WTC11 (cell line): ENCODE measurements around the gene ELFN2. TPM values are rescaled to one million over a fixed set of nuclear protein-coding genes. Genes with fewer than 3 reads are reported as not detected.

Experiments used
- ATAC-seq: fragments of 200-7000 bp; cut with Tn5 transposase; 2 replicates; pipeline ENCODE4 v1.10.0; 2021; ENCODE audit warnings: mild to moderate bottlenecking, moderate library complexity
- CTCF ChIA-PET: fragments of 300-600 bp; sonication (Branson Sonifier 250); formaldehyde crosslinking; loops from one replicate; lab custom pipeline; 2021; ENCODE audit warnings: antibody characterized with exemption; lab: Charles Lee
- POLR2A ChIA-PET: fragments of 350-600 bp; sonication (Branson Sonifier 250); formaldehyde crosslinking; loops from one replicate; lab custom pipeline; 2021; ENCODE audit warnings: antibody characterized with exemption; lab: Charles Lee
- DNase-seq: peaks from one replicate; pipeline ENCODE4 v3.0.0; 2021; ENCODE audit warnings: low spot score
- H3K27ac Mint-ChIP-seq: 2 replicates; pipeline ENCODE4 v1.8.0; 2021; ENCODE audit warnings: mixed read lengths
- H3K27me3 Mint-ChIP-seq: 2 replicates; pipeline ENCODE4 v1.8.0; 2021; ENCODE audit warnings: low read depth, mild to moderate bottlenecking, moderate library complexity, mixed read lengths
- H3K36me3 Mint-ChIP-seq: 2 replicates; pipeline ENCODE4 v1.8.0; 2021; ENCODE audit warnings: mixed read lengths
- H3K4me1 Mint-ChIP-seq: 2 replicates; pipeline ENCODE4 v1.8.0; 2022; ENCODE audit warnings: mixed read lengths
- H3K4me3 Mint-ChIP-seq: 2 replicates; pipeline ENCODE4 v1.8.0; 2021; ENCODE audit warnings: mild to moderate bottlenecking, moderate library complexity, mixed read lengths
- H3K9me3 Mint-ChIP-seq: 2 replicates; pipeline ENCODE4 v1.8.0; 2021; ENCODE audit warnings: mixed read lengths
- ATF1 ChIP-seq: sonication (generic); formaldehyde crosslinking; IDR thresholded peaks from 2 replicates; pipeline ENCODE4 v1.8.1; 2023; ENCODE audit warnings: mild to moderate bottlenecking, moderate library complexity, missing genetic modification reagents
- CTCF ChIP-seq: fragments of 200-600 bp; IDR thresholded peaks from 2 replicates; pipeline ENCODE4 v1.8.0; 2022; ENCODE audit warnings: antibody characterized with exemption
- E2F4 ChIP-seq: sonication (generic); formaldehyde crosslinking; IDR thresholded peaks from 2 replicates; pipeline ENCODE4 v1.8.1; 2022; ENCODE audit warnings: low read depth, mild to moderate bottlenecking, moderate library complexity, missing genetic modification reagents, borderline replicate concordance
- ELF4 ChIP-seq: sonication (generic); formaldehyde crosslinking; IDR thresholded peaks from 2 replicates; pipeline ENCODE4 v1.8.1; 2022; ENCODE audit warnings: low read depth, mild to moderate bottlenecking, moderate library complexity, missing genetic modification reagents
- EMX1 ChIP-seq: fragments of 250-450 bp; sonication (Bioruptor Pico); IDR thresholded peaks from 2 replicates; pipeline ENCODE4 v1.8.0; 2021; ENCODE audit warnings: mild to moderate bottlenecking
- FOXJ3 ChIP-seq: sonication (generic); formaldehyde crosslinking; IDR thresholded peaks from 2 replicates; pipeline ENCODE4 v1.9.0; 2021; ENCODE audit warnings: missing genetic modification reagents, mild to moderate bottlenecking, borderline replicate concordance
- HMGXB4 ChIP-seq: sonication (generic); formaldehyde crosslinking; IDR thresholded peaks from 2 replicates; pipeline ENCODE4 v1.8.1; 2023; ENCODE audit warnings: mild to moderate bottlenecking, moderate library complexity, missing genetic modification reagents
- MXD4 ChIP-seq: fragments of 250-450 bp; sonication (Bioruptor Pico); IDR thresholded peaks from 2 replicates; pipeline ENCODE4 v1.8.0; 2021; ENCODE audit warnings: mild to moderate bottlenecking, moderate library complexity, borderline replicate concordance
- NFE2L1 ChIP-seq: sonication (generic); formaldehyde crosslinking; IDR thresholded peaks from 2 replicates; pipeline ENCODE4 v1.8.1; 2023; ENCODE audit warnings: missing genetic modification reagents
- NR3C1 ChIP-seq: sonication (generic); formaldehyde crosslinking; conservative IDR thresholded peaks from 2 replicates; pipeline ENCODE4 v1.8.1; 2023; ENCODE audit warnings: low read depth, mild to moderate bottlenecking, missing genetic modification reagents
- OVOL2 ChIP-seq: fragments of 250-450 bp; sonication (Bioruptor Pico); IDR thresholded peaks from 2 replicates; pipeline ENCODE4 v1.9.0; 2021; ENCODE audit warnings: mild to moderate bottlenecking, borderline replicate concordance
- PRRX2 ChIP-seq: fragments of 250-450 bp; sonication (Bioruptor Pico); IDR thresholded peaks from 2 replicates; pipeline ENCODE4 v1.8.0; 2021; ENCODE audit warnings: mild to moderate bottlenecking
- SMAD3 ChIP-seq: sonication (generic); formaldehyde crosslinking; IDR thresholded peaks from 2 replicates; pipeline ENCODE4 v1.8.0; 2022; ENCODE audit warnings: missing genetic modification reagents, mild to moderate bottlenecking, borderline replicate concordance
- TEAD4 ChIP-seq: sonication (generic); formaldehyde crosslinking; IDR thresholded peaks from 2 replicates; pipeline ENCODE4 v1.8.0; 2022; ENCODE audit warnings: mild to moderate bottlenecking, missing genetic modification reagents
- ZBTB21 ChIP-seq: sonication (generic); formaldehyde crosslinking; IDR thresholded peaks from 2 replicates; pipeline ENCODE4 v1.8.1; 2023; ENCODE audit warnings: mild to moderate bottlenecking, missing genetic modification reagents, borderline replicate concordance
- ZBTB43 ChIP-seq: sonication (generic); formaldehyde crosslinking; IDR thresholded peaks from 2 replicates; pipeline ENCODE4 v1.8.1; 2023; ENCODE audit warnings: mild to moderate bottlenecking, missing genetic modification reagents
- ZNF138 ChIP-seq: sonication (generic); formaldehyde crosslinking; conservative IDR thresholded peaks from 2 replicates; pipeline ENCODE4 v1.8.1; 2022; ENCODE audit warnings: mild to moderate bottlenecking, moderate library complexity, missing genetic modification reagents
- ZNF263 ChIP-seq: sonication (generic); formaldehyde crosslinking; IDR thresholded peaks from 2 replicates; pipeline ENCODE4 v1.8.1; 2022; ENCODE audit warnings: low read depth, mild to moderate bottlenecking, moderate library complexity, missing genetic modification reagents
- ZNF281 ChIP-seq: sonication (generic); formaldehyde crosslinking; IDR thresholded peaks from 2 replicates; pipeline ENCODE4 v1.8.0; 2023; ENCODE audit warnings: mild to moderate bottlenecking, missing genetic modification reagents
- total RNA-seq: library from RNA; stranded (reverse); gene quantifications from 3 replicates; pipeline ENCODE4 v1.2.3, GENCODE V29; 2021

The ELFN2 gene
- total RNA-seq, 1 experiment from 2014 or later: 0.87 TPM

- no peak overlapping the region for H3K4me3 Mint-ChIP-seq
- no peak for TF ChIP-seq OVOL2
- TF ChIP-seq NFE2L1 (CRISPR knock-in tag): no peak
- TF ChIP-seq SMAD3: no peak
- TF ChIP-seq HMGXB4 (CRISPR knock-in tag): no peak
- no peak for TF ChIP-seq NR3C1 (CRISPR knock-in tag)
- no peak for TF ChIP-seq ZNF263 (CRISPR knock-in tag)
- TF ChIP-seq TEAD4 (CRISPR knock-in tag): no peak
- TF ChIP-seq ATF1 (CRISPR knock-in tag): no peak
- TF ChIP-seq ZBTB21 (CRISPR knock-in tag): no peak
- TF ChIP-seq ZNF281 (CRISPR knock-in tag): no peak
- TF ChIP-seq ZBTB43 (CRISPR knock-in tag): no peak
- no peak for TF ChIP-seq E2F4 (CRISPR knock-in tag)
- TF ChIP-seq FOXJ3 (CRISPR knock-in tag): no peak
- no peak for TF ChIP-seq CTCF
- TF ChIP-seq ELF4: no peak
- no peak for TF ChIP-seq MXD4
- H3K27me3 Mint-ChIP-seq: peaks cover 1% of the 10 kb centered on the region; the same call in 1 of the 2 replicates
- ChIA-PET CTCF (interaction anchor here (1.2 to 2.4 kb wide), 3 partner anchors 15 to 153 kb away, joined by 4 to 7 read pairs (median 5); no protein-coding TSS in a partner anchor), POLR2A (no interaction called here)
- H3K4me1 Mint-ChIP-seq: peaks cover 9% of the 10 kb centered on the region
- no peak overlapping the region for H3K27ac Mint-ChIP-seq
- no peak for DNase-seq
- no peak for ATAC-seq
- no peaks in the 10 kb centered on the region for H3K9me3 Mint-ChIP-seq
- no peaks in the 10 kb centered on the region for H3K36me3 Mint-ChIP-seq
These were observed 13.7 kb downstream of the ELFN2 start for GRCh38 chr22:37413546-37413945.

- H3K27ac Mint-ChIP-seq: no peak overlapping the region
- TF ChIP-seq ZNF138 (CRISPR knock-in tag) (no peak), PRRX2 (CRISPR knock-in tag) (no peak), EMX1 (CRISPR knock-in tag) (no peak)
- H3K4me3 Mint-ChIP-seq: no peak overlapping the region
- no peaks in the 10 kb centered on the region for H3K36me3 Mint-ChIP-seq
- ATAC-seq: no peak
- POLR2A ChIA-PET: no interaction called here
- no peaks in the 10 kb centered on the region for H3K9me3 Mint-ChIP-seq
- CTCF ChIA-PET: interaction anchor here (1.2 to 2.4 kb wide), 3 partner anchors 16 to 152 kb away, joined by 4 to 7 read pairs (median 5); no protein-coding TSS in a partner anchor
- DNase-seq: no peak
- H3K4me1 Mint-ChIP-seq: peaks cover 8% of the 10 kb centered on the region; the same call in 1 of the 2 replicates
- no peaks in the 10 kb centered on the region for H3K27me3 Mint-ChIP-seq
These were observed 14.6 kb downstream of the ELFN2 start for GRCh38 chr22:37412495-37413250.
